Liver (tissue), 9 donors: ENCODE measurements around the gene ST7. TPM values are rescaled to one million over a fixed set of nuclear protein-coding genes. Genes with fewer than 3 reads are reported as not detected.

Source experiments
- DNase-seq: peaks from one replicate; pipeline ENCODE4 v3.0.0-alpha.2; 2017; ENCODE audit warnings: low spot score
- H3K27ac ChIP-seq, 2 donors: one replicate each; pipeline ENCODE4 v1.7.0; 2013; ENCODE audit warnings: inconsistent platforms in 2 of 2, low read length in 2 of 2, control low read depth in 1 of 2, low read depth in 1 of 2, mild to moderate bottlenecking in 1 of 2
- H3K27me3 ChIP-seq, 4 donors: one replicate each; pipeline versions ENCODE4 v1.6.1 to v1.7.0; 2013; ENCODE audit warnings: low read length in 3 of 4, inconsistent platforms in 1 of 4, mild to moderate bottlenecking in 1 of 4, moderate library complexity in 1 of 4; ENCODE audit not compliant: control insufficient read depth in 4 of 4, insufficient read depth in 4 of 4
- H3K36me3 ChIP-seq, 4 donors: one replicate each; pipeline versions ENCODE4 v1.6.1 to v1.7.0; 2013; ENCODE audit warnings: low read length in 3 of 4, mild to moderate bottlenecking in 3 of 4, low read depth in 1 of 4, moderate library complexity in 1 of 4; ENCODE audit not compliant: control insufficient read depth in 4 of 4, insufficient read depth in 3 of 4
- H3K4me1 ChIP-seq, 4 donors: one replicate each; pipeline versions ENCODE4 v1.6.1 to v1.7.0; 2013; ENCODE audit warnings: low read length in 3 of 4, mild to moderate bottlenecking in 3 of 4, moderate library complexity in 1 of 4; ENCODE audit not compliant: control insufficient read depth in 4 of 4, insufficient read depth in 4 of 4
- H3K4me3 ChIP-seq, 3 donors: one replicate each; pipeline versions ENCODE4 v1.6.1 to v1.7.0; 2013; ENCODE audit warnings: low read length in 3 of 3, control low read depth in 1 of 3, low read depth in 1 of 3, mild to moderate bottlenecking in 1 of 3
- H3K9ac ChIP-seq, 2 donors: one replicate each; pipeline ENCODE4 v1.7.0; 2013; ENCODE audit warnings: low read length in 2 of 2, mild to moderate bottlenecking in 2 of 2, moderate library complexity in 2 of 2, control low read depth in 1 of 2, low read depth in 1 of 2
- H3K9me3 ChIP-seq, 4 donors: one replicate each; pipeline versions ENCODE4 v1.6.1 to v1.7.0; 2013; ENCODE audit warnings: low read length in 3 of 4; ENCODE audit not compliant: control insufficient read depth in 4 of 4
- EGR1 ChIP-seq, 2 donors: IDR thresholded peaks; 2 replicates each; pipeline ENCODE4 v1.6.1; 2016 to 2018; ENCODE audit warnings: antibody characterized with exemption in 2 of 2, low read depth in 2 of 2
- FOXA1 ChIP-seq: IDR thresholded peaks from 2 replicates; pipeline ENCODE4 v1.6.1; 2016; ENCODE audit warnings: antibody characterized with exemption
- FOXA2 ChIP-seq: IDR thresholded peaks from 2 replicates; pipeline ENCODE4 v1.6.1; 2016; ENCODE audit warnings: antibody characterized with exemption
- GABPA ChIP-seq, 2 donors: IDR thresholded peaks in 1 of 2; conservative IDR thresholded peaks in 1 of 2; 2 replicates each; pipeline ENCODE4 v1.6.1; 2016; ENCODE audit warnings: antibody characterized with exemption in 2 of 2, mild to moderate bottlenecking in 1 of 2, moderate library complexity in 1 of 2
- HNF4A ChIP-seq, 2 donors: conservative IDR thresholded peaks; 2 replicates each; pipeline ENCODE4 v1.6.1; 2016; ENCODE audit warnings: antibody characterized with exemption in 2 of 2, mild to moderate bottlenecking in 2 of 2
- HNF4G ChIP-seq: IDR thresholded peaks from 2 replicates; pipeline ENCODE4 v1.6.1; 2016; ENCODE audit warnings: antibody characterized with exemption
- JUND ChIP-seq, 2 donors: IDR thresholded peaks; 2 replicates each; pipeline ENCODE4 v1.6.1; 2016; ENCODE audit warnings: antibody characterized with exemption in 2 of 2
- NR2F2 ChIP-seq: IDR thresholded peaks from 2 replicates; pipeline ENCODE4 v1.6.1; 2016; ENCODE audit warnings: antibody characterized with exemption
- RAD21 ChIP-seq, 2 donors: IDR thresholded peaks; 2 replicates each; pipeline ENCODE4 v1.6.1; 2016; ENCODE audit warnings: antibody characterized with exemption in 2 of 2, mild to moderate bottlenecking in 2 of 2
- RXRA ChIP-seq, 2 donors: IDR thresholded peaks; 2 replicates each; pipeline ENCODE4 v1.6.1; 2017 to 2018; ENCODE audit warnings: antibody characterized with exemption in 2 of 2, mild to moderate bottlenecking in 1 of 2
- SP1 ChIP-seq: IDR thresholded peaks from 2 replicates; pipeline ENCODE4 v1.6.1; 2018; ENCODE audit warnings: antibody characterized with exemption, mild to moderate bottlenecking
- TAF1 ChIP-seq: conservative IDR thresholded peaks from 2 replicates; pipeline ENCODE4 v1.6.1; 2016; ENCODE audit warnings: antibody characterized with exemption, mild to moderate bottlenecking
- YY1 ChIP-seq: IDR thresholded peaks from 2 replicates; pipeline ENCODE4 v1.6.1; 2016; ENCODE audit warnings: antibody characterized with exemption, mild to moderate bottlenecking
- WGBS: extraction: QIAGEN DNeasy Blood & Tissue Kit; methylation state at CpG from one replicate; pipeline ENCODE4 v1.1.7; 2013; 5-methylcytosine and 5-hydroxymethylcytosine counted together
- polyA plus RNA-seq, 2 donors: library from polyadenylated mRNA; stranded (reverse) in 1 of 2; unstranded in 1 of 2; fragments of 200-250 nt in 1 of 2; fragments of >200 nt in 1 of 2; fragmentation: Nextera tagmentation in 1 of 2; extraction: Ambion mirVana in 1 of 2; gene quantifications; one replicate each; pipeline versions ENCODE4 v1.2.1 to v1.2.3, GENCODE V29; 2013 to 2015
- total RNA-seq, 2 donors: library from RNA; depleted of rRNA; stranded (reverse); fragments of >200 nt; gene quantifications; one replicate each; pipeline ENCODE4 v1.2.3, GENCODE V29; 2014
- TF ChIP-seq, protein P1 (sequence below): fragments of 150-350 bp; IDR thresholded peaks from 2 replicates; pipeline ENCODE4 v1.5.1; 2017; ENCODE audit warnings: improper control_type of control experiment, low read depth, low read length; ENCODE audit not compliant: missing input control
- TF ChIP-seq, protein P2 (sequence below): IDR thresholded peaks from 2 replicates; pipeline ENCODE4 v1.6.1; 2016; ENCODE audit warnings: antibody characterized with exemption
- TF ChIP-seq, protein P3 (sequence below): IDR thresholded peaks from 2 replicates; pipeline ENCODE4 v1.6.1; 2016; ENCODE audit warnings: antibody characterized with exemption
- TF ChIP-seq, protein P4 (sequence below): IDR thresholded peaks from 2 replicates; pipeline ENCODE4 v1.6.1; 2016; ENCODE audit warnings: antibody characterized with exemption
- TF ChIP-seq, protein P5 (sequence below): IDR thresholded peaks from 2 replicates; pipeline ENCODE4 v1.6.1; 2016; ENCODE audit warnings: antibody characterized with exemption, mild to moderate bottlenecking
- donor health status: healthy.
- donor health status: healthy.
- donor health status: healthy.
- donor health status: healthy.
- donor health status: healthy.

ST7 gene
- total and polyA plus RNA-seq, 4 donors: 13.5 to 30.7 (median 22.6) TPM

DNA sequence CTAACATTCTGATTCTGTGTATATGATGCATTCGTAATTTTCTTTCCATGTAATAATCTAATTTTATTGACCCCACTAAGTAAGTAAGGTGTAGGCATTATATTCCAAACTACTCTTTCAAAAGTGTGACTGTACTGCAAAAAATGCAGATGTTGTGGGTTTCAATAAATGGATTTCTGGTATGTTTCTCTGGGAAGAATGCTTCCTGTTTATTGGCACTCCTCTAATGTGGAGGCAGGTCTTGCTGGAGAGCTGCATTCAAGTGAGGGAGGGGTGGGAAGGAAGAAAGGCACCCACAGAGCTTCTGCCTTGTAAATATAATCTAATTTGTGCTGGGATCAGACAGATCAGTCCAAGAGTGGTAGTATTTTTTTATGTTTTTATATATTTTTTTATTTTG, 23.9 kb downstream of the ST7 start:
- 91% methylated on average over 1 of the region's 1 CpG for WGBS
- TF ChIP-seq RAD21 (IDR thresholded peaks at IDR 0.05) (no peak), HNF4A (conservative IDR thresholded peaks at IDR 0.05) (no peak), TAF1 (no peak), RXRA (IDR thresholded peaks at IDR 0.05) (no peak), HNF4G (no peak), JUND (IDR thresholded peaks at IDR 0.05) (no peak), SP1 (no peak), EGR1 (IDR thresholded peaks at IDR 0.05; ENCODE audit: low read depth in 2 of 2) (no peak), FOXA2 (no peak), FOXA1 (no peak), GABPA (IDR thresholded peaks at IDR 0.05 in 1 of 2, conservative IDR thresholded peaks at IDR 0.05 in 1 of 2) (no peak), NR2F2 (no peak), YY1 (no peak)
- TF ChIP-seq, protein P1, sequence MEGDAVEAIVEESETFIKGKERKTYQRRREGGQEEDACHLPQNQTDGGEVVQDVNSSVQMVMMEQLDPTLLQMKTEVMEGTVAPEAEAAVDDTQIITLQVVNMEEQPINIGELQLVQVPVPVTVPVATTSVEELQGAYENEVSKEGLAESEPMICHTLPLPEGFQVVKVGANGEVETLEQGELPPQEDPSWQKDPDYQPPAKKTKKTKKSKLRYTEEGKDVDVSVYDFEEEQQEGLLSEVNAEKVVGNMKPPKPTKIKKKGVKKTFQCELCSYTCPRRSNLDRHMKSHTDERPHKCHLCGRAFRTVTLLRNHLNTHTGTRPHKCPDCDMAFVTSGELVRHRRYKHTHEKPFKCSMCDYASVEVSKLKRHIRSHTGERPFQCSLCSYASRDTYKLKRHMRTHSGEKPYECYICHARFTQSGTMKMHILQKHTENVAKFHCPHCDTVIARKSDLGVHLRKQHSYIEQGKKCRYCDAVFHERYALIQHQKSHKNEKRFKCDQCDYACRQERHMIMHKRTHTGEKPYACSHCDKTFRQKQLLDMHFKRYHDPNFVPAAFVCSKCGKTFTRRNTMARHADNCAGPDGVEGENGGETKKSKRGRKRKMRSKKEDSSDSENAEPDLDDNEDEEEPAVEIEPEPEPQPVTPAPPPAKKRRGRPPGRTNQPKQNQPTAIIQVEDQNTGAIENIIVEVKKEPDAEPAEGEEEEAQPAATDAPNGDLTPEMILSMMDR: no peak
- TF ChIP-seq, protein P2, sequence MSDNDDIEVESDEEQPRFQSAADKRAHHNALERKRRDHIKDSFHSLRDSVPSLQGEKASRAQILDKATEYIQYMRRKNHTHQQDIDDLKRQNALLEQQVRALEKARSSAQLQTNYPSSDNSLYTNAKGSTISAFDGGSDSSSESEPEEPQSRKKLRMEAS: no peak
- TF ChIP-seq, protein P3, sequence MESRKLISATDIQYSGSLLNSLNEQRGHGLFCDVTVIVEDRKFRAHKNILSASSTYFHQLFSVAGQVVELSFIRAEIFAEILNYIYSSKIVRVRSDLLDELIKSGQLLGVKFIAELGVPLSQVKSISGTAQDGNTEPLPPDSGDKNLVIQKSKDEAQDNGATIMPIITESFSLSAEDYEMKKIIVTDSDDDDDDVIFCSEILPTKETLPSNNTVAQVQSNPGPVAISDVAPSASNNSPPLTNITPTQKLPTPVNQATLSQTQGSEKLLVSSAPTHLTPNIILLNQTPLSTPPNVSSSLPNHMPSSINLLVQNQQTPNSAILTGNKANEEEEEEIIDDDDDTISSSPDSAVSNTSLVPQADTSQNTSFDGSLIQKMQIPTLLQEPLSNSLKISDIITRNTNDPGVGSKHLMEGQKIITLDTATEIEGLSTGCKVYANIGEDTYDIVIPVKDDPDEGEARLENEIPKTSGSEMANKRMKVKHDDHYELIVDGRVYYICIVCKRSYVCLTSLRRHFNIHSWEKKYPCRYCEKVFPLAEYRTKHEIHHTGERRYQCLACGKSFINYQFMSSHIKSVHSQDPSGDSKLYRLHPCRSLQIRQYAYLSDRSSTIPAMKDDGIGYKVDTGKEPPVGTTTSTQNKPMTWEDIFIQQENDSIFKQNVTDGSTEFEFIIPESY: no peak
- TF ChIP-seq, protein P4, sequence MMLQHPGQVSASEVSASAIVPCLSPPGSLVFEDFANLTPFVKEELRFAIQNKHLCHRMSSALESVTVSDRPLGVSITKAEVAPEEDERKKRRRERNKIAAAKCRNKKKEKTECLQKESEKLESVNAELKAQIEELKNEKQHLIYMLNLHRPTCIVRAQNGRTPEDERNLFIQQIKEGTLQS: no peak
- TF ChIP-seq, protein P5, sequence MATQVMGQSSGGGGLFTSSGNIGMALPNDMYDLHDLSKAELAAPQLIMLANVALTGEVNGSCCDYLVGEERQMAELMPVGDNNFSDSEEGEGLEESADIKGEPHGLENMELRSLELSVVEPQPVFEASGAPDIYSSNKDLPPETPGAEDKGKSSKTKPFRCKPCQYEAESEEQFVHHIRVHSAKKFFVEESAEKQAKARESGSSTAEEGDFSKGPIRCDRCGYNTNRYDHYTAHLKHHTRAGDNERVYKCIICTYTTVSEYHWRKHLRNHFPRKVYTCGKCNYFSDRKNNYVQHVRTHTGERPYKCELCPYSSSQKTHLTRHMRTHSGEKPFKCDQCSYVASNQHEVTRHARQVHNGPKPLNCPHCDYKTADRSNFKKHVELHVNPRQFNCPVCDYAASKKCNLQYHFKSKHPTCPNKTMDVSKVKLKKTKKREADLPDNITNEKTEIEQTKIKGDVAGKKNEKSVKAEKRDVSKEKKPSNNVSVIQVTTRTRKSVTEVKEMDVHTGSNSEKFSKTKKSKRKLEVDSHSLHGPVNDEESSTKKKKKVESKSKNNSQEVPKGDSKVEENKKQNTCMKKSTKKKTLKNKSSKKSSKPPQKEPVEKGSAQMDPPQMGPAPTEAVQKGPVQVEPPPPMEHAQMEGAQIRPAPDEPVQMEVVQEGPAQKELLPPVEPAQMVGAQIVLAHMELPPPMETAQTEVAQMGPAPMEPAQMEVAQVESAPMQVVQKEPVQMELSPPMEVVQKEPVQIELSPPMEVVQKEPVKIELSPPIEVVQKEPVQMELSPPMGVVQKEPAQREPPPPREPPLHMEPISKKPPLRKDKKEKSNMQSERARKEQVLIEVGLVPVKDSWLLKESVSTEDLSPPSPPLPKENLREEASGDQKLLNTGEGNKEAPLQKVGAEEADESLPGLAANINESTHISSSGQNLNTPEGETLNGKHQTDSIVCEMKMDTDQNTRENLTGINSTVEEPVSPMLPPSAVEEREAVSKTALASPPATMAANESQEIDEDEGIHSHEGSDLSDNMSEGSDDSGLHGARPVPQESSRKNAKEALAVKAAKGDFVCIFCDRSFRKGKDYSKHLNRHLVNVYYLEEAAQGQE: no peak
- H3K9ac ChIP-seq: no peak overlapping the region

More for the DNA sequence above, 23.9 kb downstream of the ST7 start:
- Histone ChIP-seq H3K4me3 (no peak overlapping the region), H3K27ac (no peak overlapping the region), H3K4me1 (no peaks in the 10 kb centered on the region), H3K27me3 (no peaks in the 10 kb centered on the region), H3K36me3 (no peaks in the 10 kb centered on the region), H3K9me3 (no peaks in the 10 kb centered on the region)
- DNase-seq: no peak
